ENCODE data around the gene EPHA1.

The EPHA1 gene

GRCh38 chr7:143389316-143390103, 19.1 kb downstream of the EPHA1 start:
- no peaks in the 10 kb centered on the region for H3K36me3 ChIP-seq (replicated peaks; ENCODE audit: insufficient read depth, low read length)
- H3K27me3 ChIP-seq (replicated peaks; ENCODE audit: insufficient read depth, low read length): no peaks in the 10 kb centered on the region
- no peak overlapping the region for H3K27ac ChIP-seq (ENCODE audit: low read length)
- no peaks in the 10 kb centered on the region for H3K4me1 ChIP-seq (ENCODE audit: low read length)
- no peak overlapping the region for H2AFZ ChIP-seq (ENCODE audit: low read length)
- DNase-seq: no peak
- no peaks in the 10 kb centered on the region for H4K20me1 ChIP-seq (ENCODE audit: insufficient read depth, low read length)
- H3K9ac ChIP-seq (ENCODE audit: low read length): no peak overlapping the region
- H3K9me3 ChIP-seq (replicated peaks; ENCODE audit: insufficient read depth, low read length): no peaks in the 10 kb centered on the region
- TF ChIP-seq, protein P1, sequence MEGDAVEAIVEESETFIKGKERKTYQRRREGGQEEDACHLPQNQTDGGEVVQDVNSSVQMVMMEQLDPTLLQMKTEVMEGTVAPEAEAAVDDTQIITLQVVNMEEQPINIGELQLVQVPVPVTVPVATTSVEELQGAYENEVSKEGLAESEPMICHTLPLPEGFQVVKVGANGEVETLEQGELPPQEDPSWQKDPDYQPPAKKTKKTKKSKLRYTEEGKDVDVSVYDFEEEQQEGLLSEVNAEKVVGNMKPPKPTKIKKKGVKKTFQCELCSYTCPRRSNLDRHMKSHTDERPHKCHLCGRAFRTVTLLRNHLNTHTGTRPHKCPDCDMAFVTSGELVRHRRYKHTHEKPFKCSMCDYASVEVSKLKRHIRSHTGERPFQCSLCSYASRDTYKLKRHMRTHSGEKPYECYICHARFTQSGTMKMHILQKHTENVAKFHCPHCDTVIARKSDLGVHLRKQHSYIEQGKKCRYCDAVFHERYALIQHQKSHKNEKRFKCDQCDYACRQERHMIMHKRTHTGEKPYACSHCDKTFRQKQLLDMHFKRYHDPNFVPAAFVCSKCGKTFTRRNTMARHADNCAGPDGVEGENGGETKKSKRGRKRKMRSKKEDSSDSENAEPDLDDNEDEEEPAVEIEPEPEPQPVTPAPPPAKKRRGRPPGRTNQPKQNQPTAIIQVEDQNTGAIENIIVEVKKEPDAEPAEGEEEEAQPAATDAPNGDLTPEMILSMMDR (IDR thresholded peaks at IDR 0.05; ENCODE audit: low read length): no peak
- TF ChIP-seq EZH2phosphoT487 (IDR thresholded peaks at IDR 0.05; ENCODE audit: low read length) (no peak), EZH2 (optimal IDR thresholded peaks at IDR 0.05; ENCODE audit: low read depth, low read length) (no peak)
- H3K79me2 ChIP-seq (ENCODE audit: low read length): no peaks in the 10 kb centered on the region
- no peaks in the 10 kb centered on the region for H3F3A ChIP-seq (ENCODE audit: insufficient read depth, low read length)
- H3K4me2 ChIP-seq (ENCODE audit: low read depth, low read length): no peak overlapping the region
- no peaks in the 10 kb centered on the region for H3K9me2 ChIP-seq (replicated peaks; ENCODE audit: insufficient read depth, low read length)
- H3K4me3 ChIP-seq (ENCODE audit: low read length): no peak overlapping the region

GRCh38 chr7:143388491-143389101, 20.1 kb downstream of the EPHA1 start:
- Histone ChIP-seq H3K9me3 (replicated peaks; ENCODE audit: insufficient read depth, low read length) (no peaks in the 10 kb centered on the region), H3F3A (ENCODE audit: insufficient read depth, low read length) (no peaks in the 10 kb centered on the region), H3K79me2 (ENCODE audit: low read length) (no peaks in the 10 kb centered on the region), H3K9me2 (replicated peaks; ENCODE audit: insufficient read depth, low read length) (no peaks in the 10 kb centered on the region), H3K27me3 (replicated peaks; ENCODE audit: insufficient read depth, low read length) (no peaks in the 10 kb centered on the region), H3K4me3 (ENCODE audit: low read length) (no peak overlapping the region), H3K36me3 (replicated peaks; ENCODE audit: insufficient read depth, low read length) (no peaks in the 10 kb centered on the region), H3K4me1 (ENCODE audit: low read length) (no peaks in the 10 kb centered on the region), H3K9ac (ENCODE audit: low read length) (no peak overlapping the region), H3K27ac (ENCODE audit: low read length) (no peak overlapping the region), H3K4me2 (ENCODE audit: low read depth, low read length) (no peak overlapping the region), H2AFZ (ENCODE audit: low read length) (no peak overlapping the region), H4K20me1 (ENCODE audit: insufficient read depth, low read length) (no peaks in the 10 kb centered on the region)
- TF ChIP-seq, protein P1 (IDR thresholded peaks at IDR 0.05; ENCODE audit: low read length): no peak
- TF ChIP-seq EZH2phosphoT487 (IDR thresholded peaks at IDR 0.05; ENCODE audit: low read length) (no peak), EZH2 (optimal IDR thresholded peaks at IDR 0.05; ENCODE audit: low read depth, low read length) (no peak)
- no peak for DNase-seq

DNA sequence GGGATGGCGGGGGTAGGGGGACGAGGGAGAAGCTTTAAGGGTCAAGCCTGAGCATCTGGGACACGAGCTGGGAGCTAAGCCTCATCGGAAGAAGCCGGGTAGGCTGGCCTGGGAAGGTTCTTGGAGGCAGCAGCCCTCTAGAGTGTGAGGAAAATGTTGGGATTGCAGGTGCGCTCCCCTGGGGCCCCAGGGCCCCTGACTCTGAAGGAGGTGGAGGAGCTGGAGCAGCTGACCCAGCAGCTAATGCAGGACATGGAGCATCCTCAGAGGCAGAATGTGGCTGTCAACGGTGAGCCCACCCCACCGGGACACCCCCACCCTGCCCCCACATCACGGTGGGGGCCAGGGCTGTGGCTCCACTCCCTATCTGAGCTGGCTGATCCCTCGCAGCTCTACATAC, 20.6 kb downstream of the EPHA1 start:
- TF ChIP-seq EZH2 (optimal IDR thresholded peaks at IDR 0.05; ENCODE audit: low read depth, low read length) (no peak), EZH2phosphoT487 (IDR thresholded peaks at IDR 0.05; ENCODE audit: low read length) (no peak)
- TF ChIP-seq, protein P1 (IDR thresholded peaks at IDR 0.05; ENCODE audit: low read length): no peak
- no peak for DNase-seq
- Histone ChIP-seq H3K36me3 (replicated peaks; ENCODE audit: insufficient read depth, low read length) (no peaks in the 10 kb centered on the region), H3K4me2 (ENCODE audit: low read depth, low read length) (no peak overlapping the region), H3K27ac (ENCODE audit: low read length) (no peak overlapping the region), H3K9me3 (replicated peaks; ENCODE audit: insufficient read depth, low read length) (no peaks in the 10 kb centered on the region), H3K9ac (ENCODE audit: low read length) (no peak overlapping the region), H2AFZ (ENCODE audit: low read length) (no peak overlapping the region), H3K9me2 (replicated peaks; ENCODE audit: insufficient read depth, low read length) (no peaks in the 10 kb centered on the region), H3K79me2 (ENCODE audit: low read length) (no peaks in the 10 kb centered on the region), H3K4me1 (ENCODE audit: low read length) (no peaks in the 10 kb centered on the region), H4K20me1 (ENCODE audit: insufficient read depth, low read length) (no peaks in the 10 kb centered on the region), H3K27me3 (replicated peaks; ENCODE audit: insufficient read depth, low read length) (no peaks in the 10 kb centered on the region), H3K4me3 (ENCODE audit: low read length) (no peak overlapping the region), H3F3A (ENCODE audit: insufficient read depth, low read length) (no peaks in the 10 kb centered on the region)
